GM04503 (cell line): Measurements from ENCODE around the gene RAB17.
A peak's percentile ranks its signal among the peaks of the same experiment; 100 is the strongest.

Source experiments
- DNase-seq: peaks from one replicate; pipeline ENCODE4 v3.0.0-alpha.2; 2012; ENCODE audit warnings: low read depth

Gene RAB17

GRCh38 chr2:237576974-237577373 lies 13.6 kb downstream of the RAB17 start:
- DNase-seq, result no peak

- no peak for DNase-seq
Observed at GRCh38 chr2:237575869-237576862, 14.4 kb downstream of the RAB17 start.

GRCh38 chr2:237574894-237575868 lies 15.4 kb downstream of the RAB17 start:
- DNase-seq, result no peak

- no peak for DNase-seq
Observed at GRCh38 chr2:237574467-237574866, 16.1 kb downstream of the RAB17 start.

GRCh38 chr2:237573721-237574415 lies 16.7 kb downstream of the RAB17 start:
- DNase-seq, result no peak

GRCh38 chr2:237572742-237573101 lies 17.8 kb downstream of the RAB17 start:
- no peak for DNase-seq

- peak; percentile 27 for DNase-seq
Observed at GRCh38 chr2:237572021-237572741, 18.4 kb downstream of the RAB17 start.

GRCh38 chr2:237571551-237571950 lies 19.0 kb downstream of the RAB17 start:
- no peak for DNase-seq

- no peak for DNase-seq
Observed at GRCh38 chr2:237570776-237571335, 19.7 kb downstream of the RAB17 start.

GRCh38 chr2:237569896-237570295 lies 20.6 kb downstream of the RAB17 start:
- no peak for DNase-seq

- no peak for DNase-seq
Observed at GRCh38 chr2:237569041-237569440, 21.5 kb downstream of the RAB17 start.

GRCh38 chr2:237568121-237568660 lies 22.3 kb downstream of the RAB17 start:
- DNase-seq, result no peak

- DNase-seq, result no peak
Observed at GRCh38 chr2:237567276-237568029, 23.1 kb downstream of the RAB17 start.

- DNase-seq, result no peak
Observed at GRCh38 chr2:237566401-237567235, 23.9 kb downstream of the RAB17 start, which contains the start of gene PRLH. Gene PRLH (plus strand): TSS chr2:237566574. CDS start chr2:237566574, 0 bp downstream.

- no peak for DNase-seq
Observed at GRCh38 chr2:237565974-237566373, 24.6 kb downstream of the RAB17 start.

- no peak for DNase-seq
Observed at GRCh38 chr2:237564526-237565131, 25.9 kb downstream of the RAB17 start.

- no peak for DNase-seq
Observed at GRCh38 chr2:237563816-237564215, 26.7 kb downstream of the RAB17 start.

GRCh38 chr2:237561221-237561620 lies 29.3 kb downstream of the RAB17 start:
- DNase-seq, result no peak
